Lower lobe of right lung (tissue), 2 donors: ENCODE measurements around the gene RSF1. TPM values are rescaled to one million over a fixed set of nuclear protein-coding genes. Genes with fewer than 3 reads are reported as not detected.
A peak's percentile ranks its signal among the peaks of the same experiment; 100 is the strongest.
"Not testable (repeated sequence)": the region's sequence is repeated elsewhere in the genome, so short reads cannot be mapped to it uniquely, and the experiment has no call there.

Experiments used
- ATAC-seq, 2 donors: fragments of 200-7000 bp; cut with Tn5 transposase; one replicate each; pipeline ENCODE4 v1.9.1; 2020 to 2022; ENCODE audit warnings: mild to moderate bottlenecking in 2 of 2, moderate library complexity in 2 of 2
- DNase-seq: peaks from one replicate; pipeline ENCODE4 v3.0.0-alpha.2; 2020
- H3K27ac ChIP-seq: fragments of 200-600 bp; one replicate; pipeline ENCODE4 v1.8.0; 2022
- H3K27me3 ChIP-seq: fragments of 200-600 bp; one replicate; pipeline ENCODE4 v1.8.0; 2022; ENCODE audit warnings: low read depth
- H3K36me3 ChIP-seq: fragments of 200-600 bp; one replicate; pipeline ENCODE4 v1.8.0; 2022; ENCODE audit warnings: mild to moderate bottlenecking
- H3K4me1 ChIP-seq: fragments of 200-600 bp; one replicate; pipeline ENCODE4 v1.8.0; 2022
- H3K4me3 ChIP-seq: fragments of 200-600 bp; one replicate; pipeline ENCODE4 v1.8.0; 2022; ENCODE audit warnings: mild to moderate bottlenecking
- H3K9me3 ChIP-seq: fragments of 200-600 bp; one replicate; pipeline ENCODE4 v1.8.0; 2022
- intact Hi-C: fragments of 100-400 bp; cut with DNase I; formaldehyde crosslinking; loops from one replicate; pipeline ENCODE4 v1.11.0; 2022
- total RNA-seq: library from RNA; stranded (reverse); fragmentation: NEBNext Ultra II Directional; extraction: Animal tissue kit (Norgen Biotek cat#: 25700); gene quantifications from one replicate; pipeline ENCODE4 v1.2.1, GENCODE V29; 2021
- TF ChIP-seq, protein P1 (sequence below): fragments of 200-600 bp; IDR thresholded peaks from one replicate; pipeline ENCODE4 v1.8.0; 2022; ENCODE audit warnings: antibody characterized with exemption, mild to moderate bottlenecking
- donor health status: DM: no; HTN: yes; CAD: no; lungs with severe emphysema.

Gene RSF1
- total RNA-seq, 1 donor from 2014 or later, result 59.6 TPM

DNA sequence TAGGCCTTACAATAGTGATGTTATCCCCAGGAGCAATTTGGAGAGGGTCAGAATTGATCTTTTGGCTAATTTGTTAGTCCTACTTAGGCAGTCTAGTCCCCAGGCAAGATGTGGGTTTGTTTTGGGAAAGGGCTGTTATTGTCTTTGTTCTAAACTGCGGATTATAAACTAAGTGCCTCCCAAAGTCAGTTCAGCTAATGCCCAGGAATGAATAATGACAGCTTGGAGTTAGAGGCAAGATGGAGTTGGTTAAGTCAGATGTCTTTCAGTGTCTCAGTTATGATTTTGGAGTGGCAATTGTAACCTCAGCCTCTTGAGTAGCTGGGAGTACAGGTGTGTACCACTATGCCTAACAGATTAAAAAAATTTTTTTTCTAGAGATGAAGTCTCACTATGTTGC, 175.6 kb downstream of the RSF1 start:
- Histone ChIP-seq H3K4me3 (no peak overlapping the region), H3K36me3 (no peaks in the 10 kb centered on the region), H3K27ac (no peak overlapping the region), H3K9me3 (no peaks in the 10 kb centered on the region), H3K27me3 (no peaks in the 10 kb centered on the region), H3K4me1 (no peaks in the 10 kb centered on the region)
- DNase-seq (no peak), ATAC-seq (no peak)
- intact Hi-C loops, result no loop called here
- TF ChIP-seq, protein P1, sequence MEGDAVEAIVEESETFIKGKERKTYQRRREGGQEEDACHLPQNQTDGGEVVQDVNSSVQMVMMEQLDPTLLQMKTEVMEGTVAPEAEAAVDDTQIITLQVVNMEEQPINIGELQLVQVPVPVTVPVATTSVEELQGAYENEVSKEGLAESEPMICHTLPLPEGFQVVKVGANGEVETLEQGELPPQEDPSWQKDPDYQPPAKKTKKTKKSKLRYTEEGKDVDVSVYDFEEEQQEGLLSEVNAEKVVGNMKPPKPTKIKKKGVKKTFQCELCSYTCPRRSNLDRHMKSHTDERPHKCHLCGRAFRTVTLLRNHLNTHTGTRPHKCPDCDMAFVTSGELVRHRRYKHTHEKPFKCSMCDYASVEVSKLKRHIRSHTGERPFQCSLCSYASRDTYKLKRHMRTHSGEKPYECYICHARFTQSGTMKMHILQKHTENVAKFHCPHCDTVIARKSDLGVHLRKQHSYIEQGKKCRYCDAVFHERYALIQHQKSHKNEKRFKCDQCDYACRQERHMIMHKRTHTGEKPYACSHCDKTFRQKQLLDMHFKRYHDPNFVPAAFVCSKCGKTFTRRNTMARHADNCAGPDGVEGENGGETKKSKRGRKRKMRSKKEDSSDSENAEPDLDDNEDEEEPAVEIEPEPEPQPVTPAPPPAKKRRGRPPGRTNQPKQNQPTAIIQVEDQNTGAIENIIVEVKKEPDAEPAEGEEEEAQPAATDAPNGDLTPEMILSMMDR, result no peak

DNA sequence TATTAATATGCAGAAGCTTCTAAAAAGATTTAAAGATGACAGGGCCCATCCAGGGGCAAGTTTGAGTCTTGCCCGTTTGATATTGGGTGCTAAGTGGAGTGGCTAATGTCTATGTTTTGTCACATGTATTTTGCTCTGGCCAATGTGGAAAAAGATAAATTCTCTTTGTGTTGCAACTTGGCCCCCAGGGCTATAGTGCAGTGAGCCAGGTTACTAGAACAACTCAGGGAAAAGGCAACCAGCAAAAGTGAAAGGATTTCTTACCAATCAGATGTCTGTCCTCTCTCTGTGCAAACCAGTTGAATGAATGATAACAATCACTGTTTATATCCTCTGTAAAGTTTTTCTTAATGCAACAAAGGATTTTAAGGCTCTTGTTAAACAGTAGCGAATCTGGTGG, 178.3 kb downstream of the RSF1 start:
- H3K9me3 ChIP-seq, result no peaks in the 10 kb centered on the region
- ATAC-seq (no peak), DNase-seq (no peak)
- H3K4me3 ChIP-seq, result no peak overlapping the region
- H3K27ac ChIP-seq, result no peak overlapping the region
- no peaks in the 10 kb centered on the region for H3K4me1 ChIP-seq
- TF ChIP-seq, protein P1, result no peak
- no peaks in the 10 kb centered on the region for H3K36me3 ChIP-seq
- H3K27me3 ChIP-seq, result no peaks in the 10 kb centered on the region
- intact Hi-C loops, result no loop called here

DNA sequence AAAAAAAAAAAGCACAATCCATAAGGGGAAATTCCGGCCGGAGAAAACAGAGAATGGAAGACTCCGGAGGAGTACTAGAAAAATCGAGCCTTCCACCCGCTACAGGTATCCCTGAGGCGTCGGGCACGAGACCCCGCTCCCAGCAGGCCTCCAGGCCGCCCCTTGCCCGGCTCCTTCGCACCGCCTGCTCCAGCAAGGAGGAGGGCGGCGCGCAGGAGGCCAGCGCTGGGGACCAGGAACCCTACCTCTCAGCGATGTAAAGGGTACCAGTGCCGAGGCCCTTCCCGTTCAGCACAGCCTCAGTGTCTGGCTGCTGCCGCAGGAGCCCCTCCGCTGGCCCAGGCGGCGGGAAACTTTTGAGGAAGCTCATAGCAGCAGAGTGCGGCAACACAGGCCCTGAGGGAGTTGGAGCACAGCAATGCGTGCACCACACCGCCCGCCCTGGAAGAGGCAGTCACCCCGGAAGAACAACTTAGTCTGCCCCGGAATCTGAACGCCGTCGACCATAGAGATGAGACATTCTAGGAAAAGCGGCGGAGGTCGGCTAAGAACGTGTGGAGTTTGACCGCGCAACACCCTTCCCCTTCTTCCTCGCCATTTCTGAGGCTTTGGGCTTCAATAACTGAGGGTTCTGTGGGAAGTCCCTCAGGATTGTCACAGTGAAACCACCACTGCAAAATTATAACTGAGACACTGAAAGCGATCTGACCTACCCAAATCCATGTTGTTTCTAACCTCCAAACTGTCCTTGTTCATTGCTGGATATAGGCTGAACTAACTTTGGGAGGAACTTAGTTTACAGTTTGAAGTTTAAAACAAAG, 183.0 kb downstream of the RSF1 start, which contains the start of gene CLNS1A:
Gene CLNS1A (minus strand): TSS at position 450 of the 821 bp plus-strand sequence. CDS start 80 bp downstream, at position 370.
- TF ChIP-seq, protein P1, result peak; percentile 22
- intact Hi-C loops, result no loop called here
- Histone ChIP-seq H3K9me3 (no peaks in the 10 kb centered on the region), H3K27ac (peak within 1 kb of the TSS; percentile 76), H3K4me3 (peak within 1 kb of the TSS; percentile 86), H3K27me3 (no peaks in the 10 kb centered on the region), H3K4me1 (peaks cover 27% of the 10 kb centered on the region), H3K36me3 (no peaks in the 10 kb centered on the region)
- ATAC-seq (peak; percentile 98 to 99), DNase-seq (peak; percentile 89)

DNA sequence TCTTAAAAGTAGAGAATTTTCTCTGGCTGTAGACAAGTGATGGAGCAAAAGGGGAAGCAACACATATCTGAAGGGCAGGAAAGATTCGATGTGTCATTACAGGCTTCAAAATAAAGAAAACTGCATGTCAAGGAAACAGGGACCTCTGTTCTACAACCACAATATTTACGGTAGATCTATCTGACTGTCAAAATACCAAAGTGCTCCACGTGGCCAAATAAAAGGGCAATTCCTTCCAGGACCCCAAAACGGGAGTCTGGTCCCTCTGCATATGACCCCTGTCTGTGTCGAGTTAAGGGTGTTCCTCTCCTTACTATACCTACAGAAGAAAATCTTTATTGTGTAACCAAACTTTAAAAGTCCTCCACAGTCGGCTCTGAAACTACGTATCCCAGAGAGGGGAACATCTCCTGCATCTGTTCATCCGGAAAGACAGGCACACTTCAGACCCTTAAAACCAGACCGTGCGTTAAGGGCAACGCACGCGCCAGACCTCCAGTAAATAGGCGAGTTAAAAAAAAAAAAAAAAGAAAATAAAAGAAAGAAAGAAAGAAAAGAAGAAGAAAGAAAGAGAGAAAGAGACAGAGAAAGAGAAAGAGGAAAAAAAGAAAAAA, 183.7 kb downstream of the RSF1 start:
- Histone ChIP-seq H3K4me1 (peaks cover 27% of the 10 kb centered on the region), H3K27ac (peak overlapping the region; percentile 76)

DNA sequence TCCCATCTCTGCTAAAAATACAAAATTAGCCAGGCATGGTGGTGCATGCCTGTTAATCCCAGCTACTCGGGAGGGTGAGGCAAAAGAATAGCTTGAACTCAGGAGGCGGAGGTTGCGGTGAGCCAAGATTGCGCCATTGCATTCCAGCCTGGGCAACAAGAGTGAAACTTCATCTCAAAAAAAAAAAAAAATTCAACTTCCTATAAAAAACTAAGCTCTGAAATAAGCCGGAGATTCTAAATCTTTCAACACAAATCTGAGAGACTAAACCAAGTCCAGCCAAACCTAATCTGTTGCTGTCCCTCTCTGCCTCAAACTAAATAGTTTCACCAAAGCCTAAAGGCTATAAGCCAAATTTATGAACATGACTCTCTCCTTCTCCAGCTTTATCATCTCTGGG, 186.6 kb downstream of the RSF1 start:
- DNase-seq, result peak; percentile 58
- H3K4me3 ChIP-seq, H3K27ac ChIP-seq, intact Hi-C loops, ATAC-seq, H3K27me3 ChIP-seq, H3K9me3 ChIP-seq: not testable (repeated sequence)
- H3K4me1 ChIP-seq, result peaks cover 36% of the 10 kb centered on the region
- H3K36me3 ChIP-seq, result peaks cover 10% of the 10 kb centered on the region

More for the DNA sequence above, 183.7 kb downstream of the RSF1 start:
- TF ChIP-seq, protein P1, result no peak
- DNase-seq (no peak), ATAC-seq (no peak)
- no peaks in the 10 kb centered on the region for H3K36me3 ChIP-seq
- H3K9me3 ChIP-seq, result no peaks in the 10 kb centered on the region
- peak overlapping the region; percentile 86 for H3K4me3 ChIP-seq
- no peaks in the 10 kb centered on the region for H3K27me3 ChIP-seq
- intact Hi-C loops, result no loop called here
